GM12865 (cell line): ENCODE data around the gene CLEC17A.

ENCODE experiments used
- DNase-seq: peaks from one replicate; pipeline ENCODE4 v3.0.0; 2010; ENCODE audit warnings: low read depth
- H3K4me3 ChIP-seq: 2 replicates; pipeline ENCODE4 v1.5.1; 2011; ENCODE audit warnings: mild to moderate bottlenecking, low read depth, low read length, control low read depth
- TF ChIP-seq, protein P1 (sequence below): IDR thresholded peaks from 2 replicates; pipeline ENCODE4 v1.5.1; 2011; ENCODE audit warnings: low read length, control low read depth, low read depth, inconsistent platforms; ENCODE audit not compliant: insufficient read depth; ENCODE audit errors: missing control alignments

CLEC17A gene

DNA sequence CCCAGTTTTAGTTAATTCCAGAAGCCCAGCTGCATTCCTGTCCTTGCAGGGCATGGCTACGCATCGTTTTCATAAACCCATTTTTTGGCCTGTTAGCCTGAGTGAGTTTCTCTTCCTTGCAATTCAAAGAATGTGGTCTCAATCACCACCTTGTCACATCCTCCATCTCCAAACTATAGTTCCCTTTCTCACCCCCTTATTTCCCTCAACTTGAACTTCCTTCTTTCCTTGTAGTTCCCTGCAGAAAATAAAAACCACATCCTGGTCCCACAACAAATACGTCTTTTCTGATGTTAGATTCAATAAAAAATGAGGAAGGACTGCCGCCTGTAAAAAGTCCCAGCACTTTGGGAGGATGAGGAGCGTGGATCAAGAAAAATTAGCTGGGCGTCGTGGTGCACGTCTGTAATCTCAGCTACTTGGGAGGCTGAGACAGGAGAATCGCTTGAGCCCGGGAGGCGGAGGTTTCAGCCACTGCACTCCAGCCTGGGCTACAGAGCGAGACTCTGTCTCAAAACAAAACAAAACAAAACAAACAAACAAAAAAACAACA is 78.6 kb downstream of the CLEC17A start:
- DNase-seq = no peak
- H3K4me3 ChIP-seq = no peak overlapping the region
- TF ChIP-seq, protein P1, sequence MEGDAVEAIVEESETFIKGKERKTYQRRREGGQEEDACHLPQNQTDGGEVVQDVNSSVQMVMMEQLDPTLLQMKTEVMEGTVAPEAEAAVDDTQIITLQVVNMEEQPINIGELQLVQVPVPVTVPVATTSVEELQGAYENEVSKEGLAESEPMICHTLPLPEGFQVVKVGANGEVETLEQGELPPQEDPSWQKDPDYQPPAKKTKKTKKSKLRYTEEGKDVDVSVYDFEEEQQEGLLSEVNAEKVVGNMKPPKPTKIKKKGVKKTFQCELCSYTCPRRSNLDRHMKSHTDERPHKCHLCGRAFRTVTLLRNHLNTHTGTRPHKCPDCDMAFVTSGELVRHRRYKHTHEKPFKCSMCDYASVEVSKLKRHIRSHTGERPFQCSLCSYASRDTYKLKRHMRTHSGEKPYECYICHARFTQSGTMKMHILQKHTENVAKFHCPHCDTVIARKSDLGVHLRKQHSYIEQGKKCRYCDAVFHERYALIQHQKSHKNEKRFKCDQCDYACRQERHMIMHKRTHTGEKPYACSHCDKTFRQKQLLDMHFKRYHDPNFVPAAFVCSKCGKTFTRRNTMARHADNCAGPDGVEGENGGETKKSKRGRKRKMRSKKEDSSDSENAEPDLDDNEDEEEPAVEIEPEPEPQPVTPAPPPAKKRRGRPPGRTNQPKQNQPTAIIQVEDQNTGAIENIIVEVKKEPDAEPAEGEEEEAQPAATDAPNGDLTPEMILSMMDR = no peak
